HG03175 (cell line): ENCODE results near the gene TBCD.
"Not testable (repeated sequence)": the region's sequence is repeated elsewhere in the genome, so short reads cannot be mapped to it uniquely, and the experiment has no call there.

Source experiments
- ATAC-seq: cut with Tn5 transposase; IDR thresholded peaks from one replicate; pipeline ENCODE4 v1.9.1; 2021; ENCODE audit warnings: mild to moderate bottlenecking, moderate library complexity; ENCODE audit not compliant: unreplicated experiment

TBCD gene

GRCh38 chr17:82984249-82984617 is 232.4 kb downstream of the TBCD start:
- not testable (repeated sequence) for ATAC-seq

GRCh38 chr17:82984751-82985427 is 233.0 kb downstream of the TBCD start:
- no peak for ATAC-seq

GRCh38 chr17:82985428-82985805 is 233.6 kb downstream of the TBCD start:
- ATAC-seq, result no peak

- ATAC-seq, result no peak
Measured at GRCh38 chr17:82985973-82986372, 234.1 kb downstream of the TBCD start.

GRCh38 chr17:82989051-82989450 is 237.2 kb downstream of the TBCD start:
- ATAC-seq, result not testable (repeated sequence)

GRCh38 chr17:82989881-82990280 is 238.0 kb downstream of the TBCD start:
- ATAC-seq, result no peak

GRCh38 chr17:82993005-82993404 is 241.1 kb downstream of the TBCD start:
- no peak for ATAC-seq
